T1000 (cell line): ENCODE results near the gene DNAH7.
A peak's percentile ranks its signal among the peaks of the same experiment; 100 is the strongest.
"Not testable (repeated sequence)": the region's sequence is repeated elsewhere in the genome, so short reads cannot be mapped to it uniquely, and the experiment has no call there.

ENCODE experiments used
- DNase-seq: peaks from one replicate; lab custom pipeline; 2025; ENCODE audit warnings: mixed read lengths; lab: John Stamatoyannopoulos, UW

DNAH7 gene

DNA sequence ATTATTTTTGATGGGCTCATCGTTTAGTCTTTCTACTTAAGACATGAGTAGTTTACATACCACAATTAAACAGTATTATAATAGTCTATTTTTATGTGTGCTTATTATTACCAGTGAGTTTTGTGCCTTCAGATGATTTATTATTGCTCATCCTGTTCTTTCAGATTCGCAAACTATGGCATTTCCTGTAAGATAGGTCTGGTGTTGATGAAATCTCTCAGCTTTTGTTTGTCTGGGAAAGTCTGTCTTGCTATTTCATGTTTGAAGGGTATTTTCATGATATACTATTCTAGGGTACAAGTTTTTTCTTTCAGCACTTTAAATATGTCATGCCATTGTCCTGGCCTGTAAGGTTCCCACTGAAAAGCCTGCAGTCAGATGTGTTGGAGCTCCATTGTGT is 101.3 kb downstream of the DNAH7 start:
- DNase-seq = no peak

DNA sequence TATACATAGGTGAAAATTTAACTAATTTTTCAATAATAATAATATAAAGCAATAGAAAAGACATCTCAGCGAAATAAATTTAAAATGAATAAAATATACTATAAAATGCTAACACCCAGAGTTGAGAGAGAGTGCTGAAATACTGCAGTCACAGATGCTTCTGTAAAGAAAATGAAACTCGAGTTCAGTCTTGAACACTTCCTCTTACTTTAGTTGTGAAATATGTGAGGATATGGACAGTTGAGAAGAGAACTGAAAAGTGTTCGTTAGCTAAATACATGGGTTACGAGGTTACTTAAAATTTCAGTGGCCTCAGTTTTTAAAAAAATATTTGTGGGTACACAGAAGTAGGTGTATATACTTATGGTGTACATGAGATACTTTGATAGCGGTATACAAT is 106.8 kb downstream of the DNAH7 start:
- no peak for DNase-seq

DNA sequence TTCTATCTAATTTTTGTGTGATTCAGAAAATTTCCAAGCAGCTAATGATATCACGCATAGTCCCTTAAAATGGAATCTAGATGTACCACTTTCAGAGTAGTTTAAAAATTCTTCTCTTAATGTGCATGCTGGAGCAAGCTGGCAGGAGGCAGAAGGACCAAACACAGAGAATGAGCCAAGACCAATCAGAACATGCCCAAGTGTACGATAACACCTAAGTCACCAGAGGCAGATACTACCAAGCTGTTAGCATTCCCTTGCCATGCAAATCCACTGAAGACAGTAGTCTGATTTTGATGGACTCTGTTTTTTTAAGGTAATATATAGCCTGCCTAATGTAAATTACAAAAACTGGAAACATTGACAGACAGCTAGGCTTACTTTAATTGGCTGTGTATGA is 109.3 kb downstream of the DNAH7 start:
- DNase-seq = no peak

DNA sequence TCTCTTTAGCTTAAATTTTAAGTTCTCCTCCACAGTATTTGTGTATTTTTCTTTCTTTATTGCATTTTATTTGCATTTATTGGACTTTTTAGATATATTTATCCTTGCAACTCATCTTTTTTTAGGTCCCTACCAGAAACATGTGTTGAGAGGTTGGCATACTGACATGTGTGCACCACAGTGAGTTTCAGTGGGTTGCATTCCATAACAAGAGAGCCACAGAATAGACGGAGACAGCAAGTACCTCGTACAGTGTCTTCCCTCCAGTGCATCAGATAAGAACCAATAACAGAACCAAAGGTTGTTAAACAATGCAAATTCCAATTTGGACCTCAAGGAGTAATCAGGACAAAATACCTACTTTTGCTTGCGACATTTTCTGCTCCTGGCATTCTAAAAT is 111.9 kb downstream of the DNAH7 start:
- DNase-seq = no peak

DNA sequence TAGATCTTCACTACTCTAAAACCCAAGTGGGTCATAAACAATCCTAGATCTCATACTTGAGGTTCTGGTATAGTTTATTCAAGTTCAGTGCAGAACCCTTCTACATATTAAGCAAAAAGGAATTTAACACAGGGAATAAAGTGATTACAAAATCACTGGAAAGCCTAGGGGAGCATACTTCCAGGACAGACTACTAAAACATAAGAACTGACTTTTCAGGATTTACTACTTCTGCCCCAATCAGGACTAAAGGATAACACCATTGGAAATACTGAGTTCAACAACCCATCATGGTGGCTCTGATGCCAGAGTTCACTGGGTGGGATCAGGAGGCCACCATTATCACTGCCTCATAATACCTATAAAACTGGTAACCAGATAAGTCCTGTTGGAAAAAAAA is 123.6 kb downstream of the DNAH7 start:
- no peak for DNase-seq

DNA sequence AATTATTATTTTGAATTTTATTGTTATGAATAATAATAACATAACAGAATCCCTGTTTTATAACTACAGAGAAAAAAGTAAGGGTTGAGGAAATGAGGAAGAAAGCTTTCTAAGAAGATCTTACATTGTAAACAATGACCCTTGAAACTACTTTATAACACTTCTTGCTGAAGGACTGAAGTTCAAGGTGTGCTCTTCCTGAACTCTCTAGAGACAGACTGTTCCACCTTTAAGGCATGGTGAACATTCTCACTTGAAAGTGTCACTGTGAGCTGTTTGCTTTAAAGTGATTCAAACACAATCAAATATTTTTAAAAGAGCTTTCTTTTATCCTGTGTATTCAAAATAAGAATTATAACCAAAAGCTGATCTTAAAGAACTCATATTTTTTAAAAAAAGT is 131.5 kb downstream of the DNAH7 start:
- no peak for DNase-seq

DNA sequence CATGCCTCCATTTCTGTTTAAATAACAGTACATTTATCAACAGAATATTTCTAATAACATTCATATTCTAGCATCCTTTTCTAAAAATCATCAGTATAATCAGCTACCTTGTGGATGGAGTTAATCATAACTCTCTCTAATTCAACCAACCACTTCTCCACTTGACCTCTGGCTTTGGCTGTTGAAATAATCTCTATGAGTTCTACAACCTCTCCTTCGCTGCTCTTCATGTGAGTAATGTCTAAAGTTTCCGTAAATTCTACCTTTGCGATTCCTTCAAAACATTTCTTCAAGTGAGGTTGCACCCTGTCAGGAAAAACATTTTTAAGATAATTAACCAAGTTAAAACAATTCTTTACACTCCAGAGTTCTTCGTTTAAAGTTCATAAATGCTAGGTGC is 134.2 kb downstream of the DNAH7 start:
- DNase-seq = no peak

DNA sequence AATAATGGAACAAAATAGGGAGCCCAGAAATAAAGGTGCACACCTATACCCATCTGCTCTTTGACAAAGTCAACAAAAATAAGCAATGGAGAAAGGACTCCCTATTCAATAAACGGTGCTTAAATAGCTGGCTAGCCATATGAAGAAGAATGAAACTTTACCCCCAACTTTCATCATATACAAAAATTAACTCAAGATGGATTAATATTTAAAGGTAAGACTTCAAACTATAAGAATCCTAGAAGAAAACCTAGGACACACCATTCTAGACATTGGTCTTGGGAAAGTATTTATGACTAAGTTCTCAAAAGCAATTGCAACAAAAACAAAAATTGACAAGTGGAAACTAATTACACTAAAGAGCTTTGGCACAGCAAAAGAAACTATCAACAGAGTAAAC is 139.1 kb downstream of the DNAH7 start:
- DNase-seq = no peak

DNA sequence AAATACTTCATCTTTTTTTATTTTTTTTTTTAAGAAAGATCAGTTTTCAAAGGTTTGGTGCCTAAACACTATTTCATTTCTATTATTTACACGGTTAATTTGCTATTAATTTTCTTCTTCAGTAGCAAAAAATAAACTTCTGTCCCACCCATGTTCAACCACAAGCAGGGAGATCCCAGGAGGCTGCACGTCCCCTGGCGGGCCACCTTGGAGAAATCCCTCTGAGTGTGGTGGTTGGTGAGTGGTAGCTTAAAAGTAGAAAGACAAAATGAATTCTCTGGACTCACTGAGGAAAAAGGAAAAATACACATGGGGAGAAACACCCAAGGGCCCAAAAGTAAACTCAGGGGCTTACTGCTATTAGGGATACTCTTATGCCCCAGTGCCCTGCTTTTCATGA is 143.5 kb downstream of the DNAH7 start:
- DNase-seq = no peak

DNA sequence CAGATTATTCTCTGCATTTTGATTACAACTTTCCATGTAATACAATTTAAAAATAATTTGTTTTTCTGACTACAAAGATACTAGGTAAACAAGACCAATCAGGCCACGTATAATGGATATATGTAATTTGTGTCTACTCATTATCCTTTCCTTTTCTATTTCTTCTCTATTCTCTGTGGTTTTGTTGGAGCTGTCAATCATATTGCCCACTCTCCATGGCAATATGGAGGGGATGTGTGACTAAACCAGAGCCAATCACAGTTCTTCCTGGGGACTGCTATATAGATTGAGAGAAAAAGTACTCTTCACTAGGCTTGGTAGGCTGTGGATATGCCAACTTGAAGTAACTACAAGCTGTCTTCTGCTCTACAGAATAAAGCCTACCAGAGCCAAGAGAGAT is 144.7 kb downstream of the DNAH7 start:
- DNase-seq = no peak

DNA sequence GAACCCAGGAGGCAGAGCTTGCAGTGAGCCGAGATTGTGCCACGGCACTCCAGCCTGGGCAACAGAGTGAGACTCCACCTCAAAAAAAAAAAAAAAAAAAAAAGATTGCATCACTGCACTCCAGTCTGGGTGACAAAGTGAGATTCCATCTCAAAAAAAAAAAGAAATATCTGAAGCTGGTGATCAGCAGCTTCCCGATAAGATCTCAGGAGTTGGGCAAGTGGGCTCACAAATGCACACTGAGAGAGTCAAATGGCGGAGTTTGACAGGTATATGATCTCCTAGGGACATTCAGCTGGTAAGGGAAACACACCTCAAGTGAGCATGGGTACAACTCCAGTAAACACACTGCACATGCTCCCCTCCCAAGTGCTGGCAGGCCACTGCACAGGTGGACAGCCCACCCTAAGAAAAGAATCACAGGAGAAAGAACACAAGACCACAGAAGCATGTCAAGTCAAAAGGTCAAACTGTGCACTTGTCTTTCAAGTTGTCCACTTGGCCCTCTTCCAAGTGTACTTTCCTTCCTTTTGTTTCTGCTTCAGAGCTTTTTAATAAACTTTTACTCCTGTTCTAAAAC is 151.5 kb downstream of the DNAH7 start:
- not testable (repeated sequence) for DNase-seq

DNA sequence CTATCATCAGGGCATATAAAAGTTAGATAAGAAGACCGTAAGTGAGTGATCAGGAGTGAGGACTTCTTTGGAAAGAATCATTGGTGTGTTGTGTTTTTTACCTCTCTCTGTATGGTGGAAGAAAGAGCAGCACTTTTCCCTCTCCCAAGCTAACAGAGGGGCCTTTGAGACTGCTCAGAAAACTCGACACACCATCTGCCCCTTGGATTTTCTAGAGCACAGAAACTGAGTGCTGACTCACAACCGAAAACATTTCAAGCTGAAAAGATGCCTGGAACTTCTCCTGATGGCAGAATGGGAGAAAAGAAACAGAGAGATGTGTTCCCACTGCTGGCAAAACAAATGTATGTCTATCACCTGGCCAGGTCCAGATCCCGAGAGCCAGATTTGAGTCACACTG is 156.6 kb downstream of the DNAH7 start:
- no peak for DNase-seq

DNA sequence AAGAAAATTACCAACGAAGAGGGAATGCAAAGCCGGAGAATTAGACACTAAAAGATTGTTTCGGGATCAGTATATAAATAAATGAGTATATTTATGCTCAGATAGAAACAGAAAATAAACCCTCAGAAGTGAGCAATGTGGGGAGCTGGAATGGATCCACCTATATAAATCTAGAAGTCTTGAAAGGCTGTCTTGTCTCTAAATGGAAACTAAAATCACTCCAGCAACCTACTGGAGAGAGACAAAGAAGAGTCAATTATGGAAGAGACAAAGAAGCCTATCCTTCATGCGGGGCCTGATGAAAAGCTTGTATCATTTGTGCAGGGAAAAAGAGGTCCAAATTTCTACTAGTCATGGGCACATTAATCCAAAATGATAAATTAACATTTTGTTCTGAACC is 158.1 kb downstream of the DNAH7 start:
- no peak for DNase-seq

DNA sequence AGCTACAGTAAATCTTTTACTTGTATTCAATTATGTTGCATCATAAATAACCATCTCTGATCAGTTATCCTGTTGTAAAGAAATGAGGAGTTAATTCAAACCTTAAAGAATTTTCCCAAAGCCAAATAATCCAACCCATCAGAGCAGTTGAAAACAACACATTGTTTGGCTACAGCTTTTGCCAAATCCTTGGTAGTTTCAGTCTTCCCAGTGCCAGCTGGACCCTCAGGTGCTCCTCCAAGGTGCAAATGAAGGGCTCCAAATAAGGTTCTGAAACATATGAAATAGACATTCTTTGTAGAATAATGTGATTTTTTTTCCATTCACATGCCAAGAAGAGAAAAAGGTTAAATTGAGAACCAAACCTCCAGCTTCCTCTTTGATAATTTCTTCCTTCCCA is 158.7 kb downstream of the DNAH7 start:
- no peak for DNase-seq

DNA sequence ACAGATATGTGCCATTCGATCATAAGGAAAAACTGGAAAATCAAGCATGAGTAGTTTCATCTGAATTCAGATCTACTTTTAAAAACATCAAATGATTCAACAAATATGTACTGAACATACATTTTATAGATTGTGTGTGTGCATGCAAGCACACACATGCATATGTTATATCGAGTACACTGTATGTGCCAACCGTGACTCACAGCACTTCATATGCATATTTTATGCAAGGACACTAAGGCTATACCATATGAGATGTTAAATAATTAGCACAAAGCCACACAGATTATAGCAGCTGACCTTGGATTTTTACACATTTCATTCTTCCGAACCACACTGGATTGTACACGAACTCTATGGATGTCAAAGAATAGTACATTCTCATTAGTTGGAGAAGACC is 161.2 kb downstream of the DNAH7 start:
- no peak for DNase-seq

DNA sequence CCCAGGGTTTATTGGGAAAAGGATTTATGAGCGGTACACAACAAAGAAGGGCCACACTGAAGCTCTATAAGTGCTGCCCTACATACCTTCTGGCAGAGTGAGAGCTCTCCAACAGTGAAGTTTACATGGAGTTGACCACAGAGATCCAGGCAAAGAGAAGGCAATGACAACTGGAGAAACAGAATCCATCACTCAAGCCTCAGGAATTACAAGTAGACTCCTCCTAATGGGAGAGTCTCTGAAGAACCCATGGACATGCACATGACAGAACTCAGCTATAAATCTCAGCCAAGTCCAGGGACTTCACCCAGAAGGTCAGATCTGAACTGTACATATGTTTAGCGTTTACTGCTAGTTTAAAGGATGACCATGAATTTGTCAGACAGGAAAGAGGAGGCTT is 164.7 kb downstream of the DNAH7 start:
- no peak for DNase-seq

DNA sequence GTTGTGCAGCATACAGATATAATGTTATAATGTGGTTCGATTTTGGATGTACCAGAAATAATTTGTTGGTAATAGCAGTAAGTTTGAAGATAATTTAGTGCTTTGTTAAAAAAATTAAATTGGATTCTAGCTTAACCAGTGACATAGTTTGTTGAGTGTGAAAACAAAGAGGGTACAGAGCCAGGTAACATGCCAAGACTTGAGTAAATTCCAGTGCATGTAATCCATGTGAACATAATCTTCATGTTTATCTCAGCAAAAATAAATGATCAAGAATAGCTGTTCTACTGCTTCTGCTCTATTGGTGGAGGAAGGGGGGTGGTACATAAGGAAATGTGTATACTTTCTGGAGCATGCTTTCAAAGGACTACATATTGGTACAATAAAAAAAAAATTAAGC is 165.8 kb downstream of the DNAH7 start:
- DNase-seq = no peak

DNA sequence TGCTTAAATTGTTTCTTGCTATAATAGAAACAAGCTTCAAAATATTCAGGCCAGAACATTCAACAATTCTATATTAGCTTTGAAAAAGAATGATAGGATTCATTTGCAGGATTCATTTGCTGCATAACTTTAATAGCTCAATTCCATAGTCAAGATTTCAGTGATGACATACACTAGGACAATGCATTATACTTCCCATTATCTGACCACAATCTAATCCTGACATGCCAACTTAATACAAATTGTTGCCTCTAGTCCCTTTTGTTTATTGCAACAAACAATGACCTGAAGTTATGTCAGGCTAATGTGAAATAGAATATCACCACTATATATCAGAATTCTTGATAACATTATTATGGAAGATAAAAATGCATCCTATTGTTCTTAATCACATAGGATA is 169.4 kb downstream of the DNAH7 start:
- DNase-seq = no peak

DNA sequence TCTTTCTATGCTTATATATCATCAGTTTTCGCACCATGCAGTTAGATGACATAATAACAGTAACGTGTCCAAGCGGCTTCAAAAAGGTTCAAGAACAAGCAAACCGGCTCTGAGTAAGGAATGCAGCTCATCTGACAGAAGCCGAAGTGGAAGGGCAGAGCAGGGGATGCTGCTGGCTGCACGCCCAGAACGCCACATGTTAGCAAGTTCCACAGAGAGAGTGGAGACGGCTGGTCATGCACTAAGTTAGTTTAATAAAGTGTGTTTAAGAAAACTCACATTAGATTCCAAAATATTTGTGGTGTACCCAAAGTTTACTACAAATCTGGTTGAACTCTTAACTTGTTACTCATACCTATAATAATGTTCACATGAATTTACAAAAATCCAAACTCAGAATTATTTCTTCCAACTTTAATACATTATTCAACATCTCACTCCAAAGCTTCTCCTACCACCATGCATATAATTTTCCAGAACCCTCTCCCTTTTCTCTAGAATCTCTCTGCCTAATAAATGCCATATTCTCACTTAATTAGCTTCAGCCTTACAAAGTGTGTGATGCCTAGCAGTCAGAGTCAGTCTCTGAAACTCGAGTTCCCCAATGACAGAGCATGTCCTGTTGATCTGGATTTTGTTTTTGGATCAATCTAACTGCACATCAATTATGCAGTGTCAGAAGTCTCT is 170.0 kb downstream of the DNAH7 start:
- DNase-seq = peak; percentile 64

DNA sequence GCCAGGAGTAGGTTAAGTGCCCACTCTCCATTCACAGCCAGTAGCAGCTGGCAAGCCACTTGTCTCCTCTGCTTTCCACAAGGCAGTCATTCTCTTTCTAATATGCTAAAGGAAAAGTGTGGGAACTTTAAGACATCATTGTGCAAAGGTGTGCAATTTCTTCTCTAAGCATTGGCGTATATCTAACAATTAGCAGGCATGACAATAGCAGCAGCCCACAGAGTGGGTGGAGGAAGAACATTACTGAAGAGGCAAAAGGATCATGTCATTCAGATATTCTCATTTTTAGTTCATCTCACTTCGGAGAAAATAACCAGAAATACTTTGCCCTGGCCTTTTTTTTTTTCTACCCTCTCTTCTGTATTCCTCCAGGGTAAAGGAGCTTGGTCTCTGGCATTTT is 177.6 kb downstream of the DNAH7 start:
- no peak for DNase-seq

DNA sequence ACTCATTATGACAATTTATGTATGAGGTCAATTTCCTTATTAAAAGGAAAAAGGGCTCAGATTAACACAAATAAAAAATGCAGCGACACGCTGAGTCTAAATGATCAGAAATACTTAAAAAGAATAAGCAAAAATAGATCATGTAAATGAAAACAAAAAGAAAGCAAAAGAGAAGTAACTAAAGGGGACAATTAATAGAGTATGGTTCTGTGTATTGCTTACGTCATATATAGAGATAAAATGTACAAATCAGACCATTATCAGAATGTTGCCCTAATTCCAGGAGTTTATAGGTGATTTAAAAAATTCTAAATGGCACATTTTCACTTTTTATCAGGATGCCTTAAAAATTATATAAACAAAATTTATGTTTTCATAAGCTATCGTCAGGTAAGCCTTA is 189.5 kb downstream of the DNAH7 start:
- no peak for DNase-seq

DNA sequence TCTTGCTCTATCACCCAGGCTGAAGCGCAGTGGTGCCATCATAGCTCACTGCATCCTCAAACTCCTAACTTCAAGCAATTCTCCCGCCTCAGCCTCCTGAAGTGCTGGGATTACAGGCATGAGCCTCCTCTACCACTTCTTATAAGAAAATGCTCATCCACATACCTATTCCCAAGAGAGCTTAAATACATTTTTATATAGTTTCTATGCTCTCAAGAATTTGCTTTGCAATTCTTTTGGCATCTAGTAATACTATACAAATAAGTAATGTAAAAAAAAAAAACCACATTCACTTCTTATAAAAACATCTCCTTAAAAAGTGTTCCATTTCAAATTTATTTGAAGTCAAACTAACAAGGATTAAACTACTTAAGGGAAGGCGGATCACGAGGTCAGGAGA is 197.3 kb downstream of the DNAH7 start:
- no peak for DNase-seq

DNA sequence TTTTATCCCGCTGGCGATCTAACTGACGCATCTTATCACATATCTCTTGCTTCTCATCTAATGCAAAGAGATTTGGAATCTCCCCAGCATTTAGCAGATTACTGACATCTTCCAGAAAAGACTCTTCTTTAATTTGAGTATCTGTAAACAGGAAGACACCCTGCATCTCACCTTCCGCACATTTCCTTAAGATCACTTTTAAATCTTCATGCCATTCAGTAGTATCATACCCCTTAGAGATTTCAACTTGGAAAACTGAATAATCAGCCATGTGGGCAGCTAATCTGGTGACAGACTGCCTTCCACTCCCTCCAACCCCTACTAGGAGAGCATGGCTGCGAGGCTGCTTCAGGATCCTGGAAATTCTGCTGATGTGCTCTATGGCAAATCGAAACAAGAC is 204.3 kb downstream of the DNAH7 start:
- DNase-seq = no peak

DNA sequence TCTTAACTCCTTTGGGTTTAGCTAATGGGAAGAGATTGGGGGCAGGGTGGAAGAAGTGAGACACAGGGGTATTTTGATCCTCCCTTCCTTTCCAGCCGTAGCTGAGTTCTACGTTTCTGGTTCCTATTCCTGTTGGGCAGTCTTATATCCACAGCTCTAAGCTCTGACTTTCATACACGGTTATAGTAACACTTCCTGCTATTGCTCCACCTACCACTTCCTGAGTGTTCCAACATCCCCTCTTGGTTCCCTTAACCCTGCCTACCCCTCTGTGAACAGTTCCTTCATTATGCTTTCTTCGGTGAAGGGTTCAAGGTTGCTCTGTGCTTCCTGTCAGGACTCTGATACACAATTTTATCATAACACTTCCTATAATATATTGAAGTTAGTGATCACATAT is 205.1 kb downstream of the DNAH7 start:
- DNase-seq = no peak
